ENCODE measurements around the gene DCUN1D4.

GRCh38 chr4:51820443-51821234 lies 22.3 kb upstream of the DCUN1D4 start:
- no peak for TF ChIP-seq CTCF (IDR thresholded peaks at IDR 0.05; ENCODE audit: insufficient read depth, low read length, poor library complexity, severe bottlenecking)
- TF ChIP-seq EZH2phosphoT487 (conservative IDR thresholded peaks at IDR 0.05; ENCODE audit: low read length) = no peak

All from SU-DHL-6 (cell line).